ENCODE results near the gene KCTD13. TPM values are rescaled to one million over a fixed set of nuclear protein-coding genes. Genes with fewer than 3 reads are reported as not detected.

Gene KCTD13
- 5.2 and 7.0 TPM in 2 replicates for total RNA-seq

GRCh38 chr16:29925781-29926710 is at the start of gene KCTD13:
Gene KCTD13, minus strand, starts transcription at chr16:29926226. Its CDS starts 193 bp downstream, at chr16:29926033.

GRCh38 chr16:29973384-29974246 is 47.6 kb upstream of the KCTD13 start, which contains the start of gene TAOK2:
Gene TAOK2, plus strand, starts transcription at chr16:29973868. Its CDS starts 3,905 bp downstream, at chr16:29977773.

GRCh38 chr16:29961479-29962343 is 35.7 kb upstream of the KCTD13 start, which contains the start of gene TMEM219:
Gene TMEM219, plus strand, starts transcription at chr16:29962079. Its CDS starts 1,065 bp downstream, at chr16:29963144.

GRCh38 chr16:29900102-29900887 is 25.7 kb downstream of the KCTD13 start, which contains the start of gene ASPHD1:
Gene ASPHD1, plus strand, starts transcription at chr16:29900488. Its CDS starts 484 bp downstream, at chr16:29900972.

GRCh38 chr16:29899516-29900101 is 26.4 kb downstream of the KCTD13 start, which contains the start of gene SEZ6L2:
Gene SEZ6L2, minus strand, starts transcription at chr16:29899550. Its CDS starts 531 bp downstream, at chr16:29899019.

GRCh38 chr16:29862884-29863668 is 63.0 kb downstream of the KCTD13 start, which contains the start of gene CDIPT:
Gene CDIPT, minus strand, starts transcription at chr16:29863226. Its CDS starts 369 bp downstream, at chr16:29862857.

Other genes starting within 250 kb of the KCTD13 start
- gene QPRT, start 247.0 kb downstream of the KCTD13 start, total RNA-seq: 10.9 and 22.8 TPM in 2 replicates
- not detected in 2 replicates for gene C16orf54, start 180.2 kb downstream of the KCTD13 start, total RNA-seq
- gene ZG16, start 148.0 kb downstream of the KCTD13 start, total RNA-seq: not detected in 2 replicates
- gene KIF22, start 135.5 kb downstream of the KCTD13 start, total RNA-seq: 15.2 and 94.1 TPM in 2 replicates
- 87.7 and 188 TPM in 2 replicates for gene MAZ, start 119.7 kb downstream of the KCTD13 start, total RNA-seq
- gene PRRT2, start 114.0 kb downstream of the KCTD13 start, total RNA-seq: 0.58 and 3.1 TPM in 2 replicates
- gene PAGR1, start 110.1 kb downstream of the KCTD13 start, total RNA-seq: 12.7 and 32.4 TPM in 2 replicates
- 188 and 263 TPM in 2 replicates for gene MVP, start 105.8 kb downstream of the KCTD13 start, total RNA-seq
- 86.8 and 102 TPM in 2 replicates for gene CDIPT, start 63.0 kb downstream of the KCTD13 start, total RNA-seq
- 3.5 and 10.4 TPM in 2 replicates for gene SEZ6L2, start 26.7 kb downstream of the KCTD13 start, total RNA-seq
- gene ASPHD1, start 25.7 kb downstream of the KCTD13 start, total RNA-seq: 13.0 and 15.3 TPM in 2 replicates
- gene TMEM219, start 35.9 kb upstream of the KCTD13 start, total RNA-seq: 72.7 and 84.9 TPM in 2 replicates
- 54.1 and 74.6 TPM in 2 replicates for gene TAOK2, start 47.6 kb upstream of the KCTD13 start, total RNA-seq
- gene HIRIP3, start 69.4 kb upstream of the KCTD13 start, total RNA-seq: 5.1 and 15.0 TPM in 2 replicates
- 19.4 and 20.5 TPM in 2 replicates for gene INO80E, start 70.0 kb upstream of the KCTD13 start, total RNA-seq
- under 0.01 TPM in 1 of 2 replicates, not detected in the other for gene DOC2A, start 84.8 kb upstream of the KCTD13 start, total RNA-seq
- not detected in 2 replicates for gene C16orf92, start 97.0 kb upstream of the KCTD13 start, total RNA-seq
- 0.19 TPM in 1 of 2 replicates, not detected in the other for gene TLCD3B, start 105.0 kb upstream of the KCTD13 start, total RNA-seq
- gene ALDOA, start 139.5 kb upstream of the KCTD13 start, total RNA-seq: 670 and 1,196 TPM in 2 replicates
- 149 and 295 TPM in 2 replicates for gene PPP4C, start 149.8 kb upstream of the KCTD13 start, total RNA-seq
- 0.19 and 0.28 TPM in 2 replicates for gene TBX6, start 165.7 kb upstream of the KCTD13 start, total RNA-seq
- 10.4 and 18.3 TPM in 2 replicates for gene YPEL3, start 170.0 kb upstream of the KCTD13 start, total RNA-seq
- 0.56 and 0.77 TPM in 2 replicates for gene GDPD3, start 187.3 kb upstream of the KCTD13 start, total RNA-seq
- gene MAPK3, start 197.0 kb upstream of the KCTD13 start, total RNA-seq: 38.9 and 46.2 TPM in 2 replicates